MM.1S (cell line): ENCODE measurements around the gene C13orf42.
"Not testable (repeated sequence)": the region's sequence is repeated elsewhere in the genome, so short reads cannot be mapped to it uniquely, and the experiment has no call there.

Source experiments
- DNase-seq: peaks from one replicate; pipeline ENCODE4 v3.0.0-alpha.2; 2015
- H2AFZ ChIP-seq: fragments of 300-600 bp; sonication (generic); 2 replicates; pipeline ENCODE4 v1.6.0; 2016; ENCODE audit warnings: antibody characterized with exemption, low read length
- H3F3A ChIP-seq: fragments of 300-600 bp; sonication (generic); 2 replicates; pipeline ENCODE4 v1.6.1; 2016; ENCODE audit warnings: mild to moderate bottlenecking, antibody characterized with exemption, low read length, moderate library complexity, mixed read lengths; ENCODE audit not compliant: insufficient read depth
- H3K27ac ChIP-seq: fragments of 300-600 bp; sonication (generic); 2 replicates; pipeline ENCODE4 v1.5.1; 2016; ENCODE audit warnings: mild to moderate bottlenecking, low read length
- H3K27me3 ChIP-seq: fragments of 300-600 bp; sonication (generic); replicated peaks from 2 replicates; pipeline ENCODE4 v1.6.0; 2016; ENCODE audit warnings: low read length; ENCODE audit not compliant: insufficient read depth
- H3K36me3 ChIP-seq: fragments of 300-600 bp; sonication (generic); replicated peaks from 2 replicates; pipeline ENCODE4 v1.6.1; 2016; ENCODE audit warnings: mild to moderate bottlenecking, low read length, mixed read lengths; ENCODE audit not compliant: insufficient read depth
- H3K4me1 ChIP-seq: fragments of 300-600 bp; sonication (generic); 2 replicates; pipeline ENCODE4 v1.6.1; 2016; ENCODE audit warnings: low read length, mixed read lengths
- H3K4me2 ChIP-seq: fragments of 300-600 bp; sonication (generic); 2 replicates; pipeline ENCODE4 v1.6.0; 2016; ENCODE audit warnings: low read depth, low read length
- H3K4me3 ChIP-seq: fragments of 300-600 bp; sonication (generic); 2 replicates; pipeline ENCODE4 v1.5.1; 2016; ENCODE audit warnings: low read length, mixed read lengths
- H3K79me2 ChIP-seq: fragments of 300-600 bp; sonication (generic); 2 replicates; pipeline ENCODE4 v1.6.1; 2016; ENCODE audit warnings: mixed run types, low read length, mixed read lengths
- H3K9ac ChIP-seq: fragments of 300-600 bp; sonication (generic); 2 replicates; pipeline ENCODE4 v1.6.1; 2016; ENCODE audit warnings: low read length, mixed read lengths
- H3K9me2 ChIP-seq: fragments of 300-600 bp; sonication (generic); replicated peaks from 2 replicates; pipeline ENCODE4 v1.6.1; 2016; ENCODE audit warnings: mild to moderate bottlenecking, low read length, mixed read lengths; ENCODE audit not compliant: insufficient read depth
- H3K9me3 ChIP-seq: fragments of 300-600 bp; sonication (generic); replicated peaks from 2 replicates; pipeline ENCODE4 v1.6.1; 2016; ENCODE audit warnings: mild to moderate bottlenecking, low read length, mixed read lengths; ENCODE audit not compliant: insufficient read depth
- H4K20me1 ChIP-seq: fragments of 300-600 bp; sonication (generic); 2 replicates; pipeline ENCODE4 v1.6.1; 2016; ENCODE audit warnings: mild to moderate bottlenecking, low read length, moderate library complexity, mixed read lengths; ENCODE audit not compliant: insufficient read depth
- EZH2 ChIP-seq: fragments of 300-600 bp; sonication (generic); optimal IDR thresholded peaks from 2 replicates; pipeline ENCODE3; 2017; ENCODE audit warnings: low read depth, mild to moderate bottlenecking, antibody characterized with exemption, low read length, mixed read lengths
- EZH2phosphoT487 ChIP-seq: fragments of 300-600 bp; sonication (generic); IDR thresholded peaks from 2 replicates; pipeline ENCODE4 v1.6.1; 2018; ENCODE audit warnings: antibody characterized with exemption, low read length
- TF ChIP-seq, protein P1 (sequence below): fragments of 300-600 bp; sonication (generic); IDR thresholded peaks from 2 replicates; pipeline ENCODE4 v1.5.1; 2016; ENCODE audit warnings: antibody characterized with exemption, low read length, mixed read lengths

Gene C13orf42

DNA sequence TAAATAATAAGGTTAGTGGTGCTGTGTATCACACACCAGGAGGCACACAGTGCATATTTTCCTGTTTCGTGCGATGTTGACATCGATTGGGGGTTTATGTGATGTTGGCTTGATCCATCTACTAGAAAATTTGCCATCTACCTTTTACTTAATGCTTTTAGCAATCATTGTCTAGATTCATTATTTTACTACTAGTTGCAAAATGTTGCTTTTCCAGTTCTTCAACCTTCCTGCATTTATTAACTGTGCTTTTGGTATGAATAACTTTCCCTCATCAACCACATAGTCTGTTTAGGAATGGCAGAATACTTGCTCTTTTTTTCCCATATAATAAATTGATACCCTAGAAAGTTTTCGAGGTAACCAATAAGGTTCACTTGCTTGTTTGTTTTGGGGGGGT is 17.5 kb downstream of the C13orf42 start:
- no peak for DNase-seq
- Histone ChIP-seq H3K4me3 (no peak overlapping the region), H3K9ac (no peak overlapping the region)

DNA sequence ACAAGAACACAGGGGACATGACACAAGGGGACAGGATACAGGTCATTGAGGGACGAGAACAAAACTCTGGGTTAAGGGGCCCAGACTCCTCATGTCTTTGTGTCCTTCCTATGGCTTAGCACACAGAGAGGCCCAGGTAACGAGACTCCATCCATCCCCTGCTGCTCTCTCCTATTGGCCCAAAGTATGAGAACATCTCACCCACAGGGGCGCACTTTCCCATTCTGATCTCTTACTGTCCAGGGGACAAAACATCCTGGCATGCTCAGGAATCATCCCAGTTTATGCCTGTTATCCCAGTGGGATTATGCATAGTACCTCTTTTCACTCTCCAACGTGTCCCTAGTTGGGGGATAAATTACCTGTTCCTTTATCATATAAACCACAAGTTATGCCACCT is 19.2 kb downstream of the C13orf42 start:
- H3K36me3 ChIP-seq = no peaks in the 10 kb centered on the region
- H3K79me2 ChIP-seq = no peaks in the 10 kb centered on the region
- H3K9me3 ChIP-seq = no peaks in the 10 kb centered on the region
- H2AFZ ChIP-seq = no peak overlapping the region
- no peak overlapping the region for H3K27ac ChIP-seq
- H3K9ac ChIP-seq = no peak overlapping the region
- H3K4me3 ChIP-seq = no peak overlapping the region
- H3K27me3 ChIP-seq = no peaks in the 10 kb centered on the region
- no peaks in the 10 kb centered on the region for H3F3A ChIP-seq
- no peaks in the 10 kb centered on the region for H3K4me1 ChIP-seq
- H4K20me1 ChIP-seq = no peaks in the 10 kb centered on the region
- no peak overlapping the region for H3K4me2 ChIP-seq
- no peak for DNase-seq
- H3K9me2 ChIP-seq = no peaks in the 10 kb centered on the region
- TF ChIP-seq EZH2 (no peak), EZH2phosphoT487 (no peak)
- TF ChIP-seq, protein P1, sequence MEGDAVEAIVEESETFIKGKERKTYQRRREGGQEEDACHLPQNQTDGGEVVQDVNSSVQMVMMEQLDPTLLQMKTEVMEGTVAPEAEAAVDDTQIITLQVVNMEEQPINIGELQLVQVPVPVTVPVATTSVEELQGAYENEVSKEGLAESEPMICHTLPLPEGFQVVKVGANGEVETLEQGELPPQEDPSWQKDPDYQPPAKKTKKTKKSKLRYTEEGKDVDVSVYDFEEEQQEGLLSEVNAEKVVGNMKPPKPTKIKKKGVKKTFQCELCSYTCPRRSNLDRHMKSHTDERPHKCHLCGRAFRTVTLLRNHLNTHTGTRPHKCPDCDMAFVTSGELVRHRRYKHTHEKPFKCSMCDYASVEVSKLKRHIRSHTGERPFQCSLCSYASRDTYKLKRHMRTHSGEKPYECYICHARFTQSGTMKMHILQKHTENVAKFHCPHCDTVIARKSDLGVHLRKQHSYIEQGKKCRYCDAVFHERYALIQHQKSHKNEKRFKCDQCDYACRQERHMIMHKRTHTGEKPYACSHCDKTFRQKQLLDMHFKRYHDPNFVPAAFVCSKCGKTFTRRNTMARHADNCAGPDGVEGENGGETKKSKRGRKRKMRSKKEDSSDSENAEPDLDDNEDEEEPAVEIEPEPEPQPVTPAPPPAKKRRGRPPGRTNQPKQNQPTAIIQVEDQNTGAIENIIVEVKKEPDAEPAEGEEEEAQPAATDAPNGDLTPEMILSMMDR = no peak

More for the DNA sequence above, 17.5 kb downstream of the C13orf42 start:
- Histone ChIP-seq H3F3A (no peaks in the 10 kb centered on the region), H3K9me2 (no peaks in the 10 kb centered on the region), H3K36me3 (no peaks in the 10 kb centered on the region), H4K20me1 (no peaks in the 10 kb centered on the region), H3K79me2 (no peaks in the 10 kb centered on the region), H3K4me1 (no peaks in the 10 kb centered on the region), H2AFZ (no peak overlapping the region), H3K27ac (no peak overlapping the region), H3K9me3 (no peaks in the 10 kb centered on the region), H3K4me2 (no peak overlapping the region), H3K27me3 (no peaks in the 10 kb centered on the region)
- no peak for TF ChIP-seq EZH2

DNA sequence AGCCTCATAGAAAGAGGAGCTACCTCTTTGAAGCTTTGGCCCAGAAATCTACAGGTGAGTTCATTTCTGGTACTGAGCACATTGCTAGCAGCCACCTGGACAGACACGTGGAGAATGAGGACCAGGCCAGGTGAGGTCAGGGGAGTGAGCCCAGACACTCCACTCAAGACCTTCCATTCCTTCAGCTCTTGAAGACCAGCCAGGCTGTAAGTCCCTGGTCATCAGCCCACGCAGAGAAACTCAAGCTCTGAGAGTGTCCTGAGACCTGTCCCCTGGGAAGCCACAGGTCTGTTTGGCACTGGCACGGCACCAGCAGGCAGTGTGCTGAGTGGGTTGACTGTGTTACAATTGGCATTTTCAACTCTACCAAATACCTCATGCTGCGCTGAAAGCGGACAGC is 27.4 kb downstream of the C13orf42 start:
- DNase-seq = no peak
- Histone ChIP-seq H3K27ac (no peak overlapping the region), H3K36me3 (no peaks in the 10 kb centered on the region), H3K4me1 (no peaks in the 10 kb centered on the region), H3F3A (no peaks in the 10 kb centered on the region), H3K4me2 (no peak overlapping the region), H3K9ac (no peak overlapping the region), H4K20me1 (no peaks in the 10 kb centered on the region), H3K4me3 (no peak overlapping the region), H3K27me3 (no peaks in the 10 kb centered on the region), H2AFZ (no peak overlapping the region), H3K79me2 (no peaks in the 10 kb centered on the region), H3K9me2 (no peaks in the 10 kb centered on the region), H3K9me3 (no peaks in the 10 kb centered on the region)
- TF ChIP-seq EZH2phosphoT487 = no peak

DNA sequence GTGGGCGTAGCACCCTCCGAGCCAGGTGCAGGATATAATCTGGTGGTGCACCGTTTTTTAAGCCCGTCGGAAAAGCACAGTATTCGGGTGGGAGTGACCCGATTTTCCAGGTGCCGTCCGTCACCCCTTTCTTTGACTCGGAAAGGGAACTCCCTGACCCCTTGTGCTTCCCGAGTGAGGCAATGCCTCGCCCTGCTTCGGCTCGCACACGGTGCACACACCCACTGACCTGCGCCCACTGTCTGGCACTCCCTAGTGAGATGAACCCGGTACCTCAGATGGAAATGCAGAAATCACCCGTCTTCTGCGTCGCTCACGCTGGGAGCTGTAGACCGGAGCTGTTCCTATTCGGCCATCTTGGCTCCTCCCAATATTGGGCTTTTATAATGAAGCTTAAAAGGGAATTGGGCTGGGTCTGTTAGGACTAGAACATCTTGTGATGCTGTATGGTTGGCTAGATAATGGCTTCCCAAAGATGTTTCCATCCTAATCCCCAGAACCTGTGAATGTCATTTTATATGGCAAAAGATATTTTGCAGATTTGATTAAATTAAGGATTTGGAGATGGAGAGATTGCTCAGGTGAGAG is 30.5 kb downstream of the C13orf42 start:
- H3K4me2 ChIP-seq = not testable (repeated sequence)

DNA sequence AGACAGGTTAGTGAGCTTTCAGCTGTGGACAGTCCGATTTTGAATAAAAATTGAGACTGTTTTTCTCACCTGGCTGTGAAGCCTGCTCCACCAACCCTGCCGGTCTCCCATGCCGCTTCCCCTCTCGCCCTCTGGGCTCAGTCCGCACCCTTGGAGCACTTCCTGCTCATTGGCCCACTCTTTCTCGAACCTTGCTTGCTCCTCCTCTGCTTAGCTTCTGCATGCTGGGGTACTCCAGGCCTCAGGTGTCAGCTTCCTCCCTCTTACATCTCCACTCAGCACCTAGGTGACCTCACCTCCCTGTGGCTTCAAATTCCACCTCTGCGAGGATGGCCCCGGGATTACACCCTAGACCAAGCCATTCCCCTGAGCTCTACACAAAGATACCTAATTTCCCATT is 39.6 kb downstream of the C13orf42 start:
- Histone ChIP-seq H3K27me3 (no peaks in the 10 kb centered on the region), H3K4me2 (no peak overlapping the region), H3K36me3 (no peaks in the 10 kb centered on the region), H3K4me1 (0 out of 2 replicates have a peak, but pooled peaks cover 3% of the 10 kb centered on the region), H4K20me1 (no peaks in the 10 kb centered on the region), H3K4me3 (no peak overlapping the region), H3K9me3 (no peaks in the 10 kb centered on the region), H3K27ac (no peak overlapping the region), H3K9ac (no peak overlapping the region), H3F3A (no peaks in the 10 kb centered on the region), H2AFZ (no peak overlapping the region), H3K79me2 (no peaks in the 10 kb centered on the region), H3K9me2 (no peaks in the 10 kb centered on the region)
- DNase-seq = no peak
- TF ChIP-seq, protein P1 = no peak

More for the DNA sequence above, 30.5 kb downstream of the C13orf42 start:
- H3K27ac ChIP-seq, H3K9me3 ChIP-seq, H3F3A ChIP-seq, H3K9ac ChIP-seq, H3K79me2 ChIP-seq, H3K36me3 ChIP-seq, DNase-seq, H3K4me3 ChIP-seq, H3K27me3 ChIP-seq, H3K9me2 ChIP-seq, H2AFZ ChIP-seq, H3K4me1 ChIP-seq, H4K20me1 ChIP-seq: not testable (repeated sequence)
